ENCODE data around the gene ANXA6. TPM values are rescaled to one million over a fixed set of nuclear protein-coding genes. Genes with fewer than 3 reads are reported as not detected.

The ANXA6 gene
- total and polyA plus RNA-seq, 7 donors, result 22.9 to 333 (median 233) TPM

- TF ChIP-seq POLR2A (IDR thresholded peaks at IDR 0.05), result no peak
- TF ChIP-seq EP300 (IDR thresholded peaks at IDR 0.05), result no peak
- no peak for TF ChIP-seq POLR2AphosphoS5 (IDR thresholded peaks at IDR 0.05)
- TF ChIP-seq CTCF (IDR thresholded peaks at IDR 0.05), result no peak
- Histone ChIP-seq H3K4me1 (peaks cover 0 to 56% (median 38%) of the 10 kb centered on the region in 4 donors), H3K27ac (peak overlapping the region; percentile 92 to 99 (median 98)), H3K36me3 (no peaks in the 10 kb centered on the region), H3K27me3 (no peaks in the 10 kb centered on the region), H3K4me3 (peak overlapping the region; percentile 66 to 85 (median 74)), H3K9me3 (no peaks in the 10 kb centered on the region)
- intact Hi-C loops (cut with DNase I), result loop anchor here (2.0 kb wide), 1 partner anchor 23 kb away; no protein-coding TSS in a partner anchor
- 5 to 12% methylated on average over 15 of the region's 15 CpGs for WGBS, 2 donors
- DNase-seq, result no peak
These were observed 75.9 kb downstream of the ANXA6 start for GRCh38 chr5:151081431-151082281.

- Histone ChIP-seq H3K27ac (peak within 1 kb of the TSS; percentile 92 to 99 (median 98)), H3K9me3 (no peaks in the 10 kb centered on the region), H3K4me1 (peaks cover 0 to 52% (median 37%) of the 10 kb centered on the region in 4 donors), H3K27me3 (no peaks in the 10 kb centered on the region), H3K36me3 (no peaks in the 10 kb centered on the region), H3K4me3 (peak within 1 kb of the TSS; percentile 66 to 85 (median 74))
- peak; percentile 97 for DNase-seq
- TF ChIP-seq POLR2A (IDR thresholded peaks at IDR 0.05), result peak in 1 of 2 donors; percentile 57
- peak; percentile 46 to 84 (median 80) for TF ChIP-seq POLR2AphosphoS5 (IDR thresholded peaks at IDR 0.05)
- no peak for TF ChIP-seq CTCF (IDR thresholded peaks at IDR 0.05)
- TF ChIP-seq EP300 (IDR thresholded peaks at IDR 0.05), result no peak
- 0% methylated on average over 86 of the region's 86 CpGs for WGBS, 2 donors
- intact Hi-C loops (cut with DNase I), result loop anchor here (2.0 kb wide), 1 partner anchor 24 kb away; no protein-coding TSS in a partner anchor
These were observed 76.8 kb downstream of the ANXA6 start, which contains the start of gene TNIP1 for GRCh38 chr5:151080613-151081430. TSS of gene TNIP1 (minus strand) at chr5:151081034. CDS start at chr5:151065095, 15,939 bp downstream.

- no peaks in the 10 kb centered on the region for H3K9me3 ChIP-seq
- no peak for DNase-seq
- H3K4me3 ChIP-seq, result peak overlapping the region; percentile 66 to 85 (median 74)
- H3K4me1 ChIP-seq, result peaks cover 0 to 46% (median 33%) of the 10 kb centered on the region in 4 donors
- WGBS, 2 donors, result 4 to 8% methylated on average over 21 of the region's 21 CpGs
- TF ChIP-seq EP300 (IDR thresholded peaks at IDR 0.05) (no peak), POLR2AphosphoS5 (IDR thresholded peaks at IDR 0.05) (peak in 1 of 4 donors; percentile 4)
- H3K27ac ChIP-seq, result peak overlapping the region; percentile 92 to 99 (median 98)
- intact Hi-C loops (cut with DNase I), result loop anchor here (2.0 kb wide), 1 partner anchor 25 kb away; no protein-coding TSS in a partner anchor
- H3K27me3 ChIP-seq, result no peaks in the 10 kb centered on the region
- H3K36me3 ChIP-seq, result no peaks in the 10 kb centered on the region
These were observed 77.6 kb downstream of the ANXA6 start for GRCh38 chr5:151079838-151080612.

- no peaks in the 10 kb centered on the region for H3K36me3 ChIP-seq
- H3K27me3 ChIP-seq, result no peaks in the 10 kb centered on the region
- WGBS, 2 donors, result 66 to 82% methylated on average over 16 of the region's 16 CpGs
- H3K9me3 ChIP-seq, result no peaks in the 10 kb centered on the region
- TF ChIP-seq CTCF (IDR thresholded peaks at IDR 0.05) (no peak), POLR2A (IDR thresholded peaks at IDR 0.05) (no peak), POLR2AphosphoS5 (IDR thresholded peaks at IDR 0.05) (no peak), EP300 (IDR thresholded peaks at IDR 0.05) (no peak)
- no peak overlapping the region for H3K27ac ChIP-seq
- intact Hi-C loops (cut with DNase I), result no loop called here
- H3K4me3 ChIP-seq, result no peak overlapping the region
- no peak for DNase-seq
- H3K4me1 ChIP-seq, result peaks cover 0 to 46% (median 33%) of the 10 kb centered on the region in 4 donors
These were observed 78.9 kb downstream of the ANXA6 start for GRCh38 chr5:151078490-151079262.
